RCC 7860 (cell line): ENCODE results near the gene ZKSCAN4.

Experiments used
- DNase-seq: peaks from one replicate; pipeline ENCODE4 v3.0.0-alpha.2; 2015; ENCODE audit warnings: low spot score
- FAIRE-seq: peaks from 2 replicates; lab custom pipeline; 2012; peaks lifted over from hg19 to GRCh38; lab: Jason Lieb, UNC

ZKSCAN4 gene

DNA sequence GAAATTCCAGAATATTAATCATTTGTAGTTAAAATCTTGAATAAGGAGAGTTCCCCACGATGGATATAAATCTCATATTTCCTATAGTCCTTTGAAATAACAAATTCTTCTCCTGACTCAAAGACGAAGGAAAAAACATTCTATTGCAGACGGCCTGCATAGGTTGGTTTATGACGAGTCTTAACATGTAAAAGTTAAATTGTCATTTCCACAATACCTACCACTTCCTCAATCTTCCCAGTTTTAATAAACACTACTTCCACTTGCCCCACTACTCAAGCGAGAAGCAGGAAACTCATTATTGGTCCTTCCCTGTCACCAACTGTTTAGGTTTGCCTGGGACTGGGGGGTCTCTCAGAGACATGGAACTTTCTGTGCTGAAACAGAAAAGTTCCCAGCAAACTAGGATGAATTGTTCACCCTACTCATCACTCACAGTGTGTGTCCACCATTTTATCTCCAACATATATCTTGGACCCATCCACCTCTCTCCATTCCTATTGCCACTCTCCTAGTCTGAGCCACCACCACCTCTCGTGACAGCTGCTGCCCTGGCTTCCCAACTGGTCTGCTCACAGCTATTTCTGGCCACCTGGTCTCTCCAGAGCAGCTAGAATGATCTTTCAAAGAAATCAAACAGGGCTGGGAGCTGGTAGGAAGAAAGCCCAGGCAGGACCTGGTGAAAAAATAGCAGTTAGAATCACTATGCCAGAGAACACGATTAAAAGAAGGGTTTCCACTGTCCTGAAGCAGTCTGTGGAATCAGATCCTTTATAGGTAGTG is 42.1 kb downstream of the ZKSCAN4 start:
- DNase-seq (no peak), FAIRE-seq (no peak)

DNA sequence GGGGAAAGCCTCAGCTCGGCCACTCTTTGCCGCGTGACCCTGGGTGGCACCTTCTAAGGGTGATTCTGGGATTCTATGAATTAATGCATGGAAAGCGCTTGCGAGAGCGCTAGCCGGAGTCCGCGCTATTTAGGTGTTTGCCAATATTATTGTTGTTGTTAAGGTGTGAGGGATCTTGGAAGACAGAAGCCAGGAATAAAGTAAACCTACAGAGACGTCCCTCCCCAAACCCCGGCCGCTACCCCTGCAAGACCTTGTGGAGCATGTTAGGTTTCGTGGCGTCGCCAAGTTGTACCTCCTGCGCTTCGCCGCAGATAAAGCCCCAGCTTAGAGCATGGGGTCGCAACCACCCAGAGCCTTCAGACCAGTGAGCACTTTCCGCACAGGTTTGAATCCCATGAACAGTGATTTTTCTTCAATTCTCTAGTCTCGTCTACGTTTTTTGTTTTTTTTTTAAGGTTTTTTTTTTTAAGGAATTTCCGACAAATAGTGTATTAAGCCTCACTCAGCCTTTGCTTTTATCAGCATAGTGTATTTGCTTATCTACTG is 43.9 kb downstream of the ZKSCAN4 start:
- FAIRE-seq, result no peak
- DNase-seq, result no peak

DNA sequence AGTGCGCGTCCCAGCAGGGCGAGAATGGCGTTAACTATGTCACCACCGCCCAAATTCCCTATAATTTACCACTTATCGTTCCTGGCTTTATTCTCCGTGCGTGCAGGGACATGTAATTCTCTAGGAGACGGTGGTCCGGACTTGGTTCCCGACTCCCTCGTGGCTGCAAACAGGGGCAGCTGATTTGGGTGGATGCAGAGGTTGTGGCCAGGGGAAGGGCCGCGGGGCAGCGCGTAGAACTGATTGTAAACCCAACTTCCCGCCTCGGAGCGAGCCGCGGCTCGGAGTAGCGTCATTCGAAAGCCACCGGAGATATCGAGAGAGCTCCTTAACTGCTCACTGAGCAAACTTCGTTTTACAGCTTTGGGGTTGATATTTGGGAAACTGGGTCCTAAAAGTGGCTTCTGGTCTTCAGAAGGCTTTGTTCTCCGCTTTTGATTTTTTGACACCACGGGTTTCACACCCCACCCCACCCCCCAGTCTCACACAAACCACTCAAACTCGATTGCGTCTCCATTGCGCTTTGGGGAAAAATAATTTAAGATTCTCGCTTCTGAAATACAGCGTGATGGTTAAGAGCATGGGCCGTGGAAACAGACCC is 44.5 kb downstream of the ZKSCAN4 start:
- FAIRE-seq (no peak), DNase-seq (no peak)

DNA sequence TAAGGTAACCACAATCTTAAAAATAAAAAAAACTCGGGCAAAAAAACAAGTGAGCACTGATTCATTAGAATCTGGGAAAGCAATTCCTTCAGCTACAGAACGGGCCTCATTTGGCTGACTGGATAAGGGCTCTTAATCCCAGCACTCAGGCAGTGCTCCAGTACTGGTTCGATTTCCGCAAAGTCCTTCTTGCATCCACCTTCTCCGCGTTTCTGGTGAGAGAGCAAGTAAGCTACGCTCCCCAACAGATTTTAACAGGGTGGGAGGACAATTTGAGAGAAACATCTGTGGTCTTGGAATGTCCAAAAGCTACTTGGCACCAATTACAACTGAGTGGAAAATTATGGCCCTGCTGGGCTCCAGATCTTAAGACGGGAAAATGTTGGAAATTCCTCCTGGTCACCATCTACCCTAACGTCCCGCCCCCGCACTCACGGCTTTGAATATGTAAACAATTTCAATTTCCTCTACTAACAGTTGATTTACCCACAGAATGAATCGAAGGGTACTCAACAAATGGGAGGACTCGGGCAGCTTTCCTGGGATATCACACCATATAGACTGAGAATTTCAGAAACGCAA is 45.0 kb downstream of the ZKSCAN4 start:
- DNase-seq, result no peak
- FAIRE-seq, result no peak

DNA sequence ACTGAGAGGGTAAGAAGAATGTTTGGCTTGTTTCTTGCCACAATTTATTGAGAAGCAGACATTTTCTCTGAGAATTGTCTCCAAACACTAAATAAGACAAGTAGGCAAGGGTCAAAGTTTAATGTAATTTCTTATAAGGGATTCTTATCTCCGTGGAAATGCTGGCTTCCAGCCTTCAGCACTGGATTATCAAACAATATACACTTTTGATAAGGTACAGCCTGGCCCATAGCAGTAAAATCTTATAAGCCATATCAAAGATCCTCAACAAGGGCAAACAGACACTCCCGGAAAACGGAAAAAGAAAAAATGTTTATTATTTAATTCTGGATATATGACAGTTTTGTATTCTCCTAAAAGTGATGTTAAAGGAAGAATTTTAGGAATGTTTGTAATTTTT is 45.5 kb downstream of the ZKSCAN4 start:
- DNase-seq (no peak), FAIRE-seq (no peak)

DNA sequence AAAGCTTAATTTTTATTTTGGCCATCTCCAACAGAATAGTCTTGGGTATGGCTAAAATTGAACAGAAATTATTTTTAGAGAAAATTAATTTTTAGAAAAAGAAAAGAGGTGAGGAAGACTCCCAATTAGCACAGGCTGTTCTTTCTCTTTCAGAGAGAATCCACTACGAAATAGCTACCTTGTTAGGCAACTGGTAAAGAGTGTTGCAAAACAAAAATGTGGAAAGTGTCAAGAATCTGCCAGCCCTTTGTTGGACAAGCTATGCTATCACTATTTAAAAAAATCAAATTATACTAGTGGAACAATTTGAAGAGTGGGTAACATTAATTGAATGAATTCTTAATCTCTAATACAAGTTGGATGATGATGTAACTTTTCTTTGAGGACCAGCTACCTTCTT is 46.2 kb downstream of the ZKSCAN4 start:
- DNase-seq (no peak), FAIRE-seq (no peak)

DNA sequence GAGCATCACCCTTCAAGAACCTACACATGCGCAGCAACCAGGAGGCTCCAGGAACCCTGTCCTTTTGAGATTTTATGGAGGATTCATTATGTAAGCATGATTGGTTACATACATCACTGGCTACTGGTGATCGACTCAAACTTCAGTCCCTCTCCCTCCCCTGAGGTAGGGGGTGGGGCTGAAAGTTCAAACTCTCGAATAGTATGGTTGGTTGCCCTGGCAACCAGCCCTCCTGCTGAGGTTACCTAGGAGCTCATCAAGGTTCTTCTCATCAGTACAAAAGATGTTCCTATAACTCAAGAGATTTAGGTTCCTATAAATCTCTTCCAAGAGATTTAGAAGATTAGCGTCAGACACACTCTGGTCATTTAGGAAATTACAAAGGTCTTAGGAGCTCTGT is 48.9 kb downstream of the ZKSCAN4 start:
- no peak for FAIRE-seq
- DNase-seq, result no peak

DNA sequence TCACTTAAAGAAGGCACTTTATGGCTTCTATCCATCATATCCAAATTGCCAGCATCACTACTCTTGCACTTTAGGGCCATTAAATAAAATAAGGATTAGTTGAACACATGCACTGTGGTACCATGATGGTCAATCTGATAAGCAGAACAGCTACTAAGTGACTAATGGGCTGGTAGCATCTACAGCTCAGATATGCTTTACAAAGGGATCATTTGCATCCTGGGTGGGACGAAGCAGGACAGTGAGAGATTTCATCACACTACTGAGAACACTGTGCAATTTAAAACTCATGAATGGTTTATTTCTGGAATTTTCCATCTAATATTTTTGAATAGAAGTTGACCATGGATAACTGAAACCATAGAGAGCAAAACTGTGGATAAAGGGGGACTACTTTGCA is 52.0 kb downstream of the ZKSCAN4 start:
- FAIRE-seq, result no peak
- DNase-seq, result no peak
